Glutamatergic neuron (in vitro differentiated cells): ENCODE data around the gene DCTPP1. TPM values are rescaled to one million over a fixed set of nuclear protein-coding genes. Genes with fewer than 3 reads are reported as not detected.

Source experiments
- DNase-seq: peaks from one replicate; pipeline ENCODE4 v3.0.0; 2022
- H3K27ac Mint-ChIP-seq: one replicate; pipeline ENCODE4 v1.8.0; 2020; ENCODE audit warnings: mild to moderate bottlenecking, mixed read lengths, inconsistent platforms; ENCODE audit not compliant: unreplicated experiment
- H3K27me3 Mint-ChIP-seq: one replicate; pipeline ENCODE4 v1.8.0; 2020; ENCODE audit warnings: mild to moderate bottlenecking, moderate library complexity, mixed read lengths, inconsistent platforms; ENCODE audit not compliant: unreplicated experiment
- H3K36me3 Mint-ChIP-seq: one replicate; pipeline ENCODE4 v1.8.0; 2020; ENCODE audit warnings: mild to moderate bottlenecking, mixed read lengths, inconsistent platforms; ENCODE audit not compliant: unreplicated experiment
- H3K4me1 Mint-ChIP-seq: one replicate; pipeline ENCODE4 v1.8.0; 2020; ENCODE audit warnings: mild to moderate bottlenecking, low read depth, mixed read lengths, inconsistent platforms; ENCODE audit not compliant: unreplicated experiment
- H3K4me3 Mint-ChIP-seq: one replicate; pipeline ENCODE4 v1.8.0; 2020; ENCODE audit warnings: mild to moderate bottlenecking, mixed read lengths, inconsistent platforms; ENCODE audit not compliant: unreplicated experiment
- H3K9me3 Mint-ChIP-seq: one replicate; pipeline ENCODE4 v1.8.0; 2020; ENCODE audit warnings: mild to moderate bottlenecking, moderate library complexity, mixed read lengths, inconsistent platforms; ENCODE audit not compliant: unreplicated experiment
- CTCF ChIP-seq: fragments of 200-600 bp; sonication (generic); IDR thresholded peaks from one replicate; pipeline ENCODE4 v1.5.0; 2021; ENCODE audit not compliant: partially characterized antibody, unreplicated experiment
- total RNA-seq: library from RNA; stranded (reverse); fragmentation: NEBNext Ultra II Directional; extraction: Animal tissue kit (Norgen Biotek cat#: 25700); gene quantifications from one replicate; pipeline ENCODE4 v1.2.1, GENCODE V29; 2021; ENCODE audit not compliant: unreplicated experiment

Gene DCTPP1
- total RNA-seq, 1 donor from 2014 or later, result 37.6 TPM

- Mint-ChIP-seq H3K27me3 (peaks cover 5% of the 10 kb centered on the region), H3K36me3 (no peaks in the 10 kb centered on the region), H3K9me3 (peaks cover 10% of the 10 kb centered on the region), H3K27ac (no peak overlapping the region), H3K4me3 (peak overlapping the region; percentile 77), H3K4me1 (peaks cover 2% of the 10 kb centered on the region)
- TF ChIP-seq CTCF, result no peak
- DNase-seq, result no peak
These were observed 21.9 kb downstream of the DCTPP1 start for GRCh38 chr16:30407804-30408534.

- Mint-ChIP-seq H3K4me1 (peaks cover 2% of the 10 kb centered on the region), H3K36me3 (no peaks in the 10 kb centered on the region), H3K4me3 (peak within 1 kb of the TSS; percentile 99), H3K9me3 (peaks cover 10% of the 10 kb centered on the region), H3K27ac (peak within 1 kb of the TSS; percentile 87), H3K27me3 (peaks cover 5% of the 10 kb centered on the region)
- peak; percentile 89 for DNase-seq
- TF ChIP-seq CTCF, result no peak
These were observed 22.6 kb downstream of the DCTPP1 start, which contains the start of gene ZNF771 for GRCh38 chr16:30407102-30407803. TSS of gene ZNF771 (plus strand) at chr16:30407606. CDS start at chr16:30408054, 448 bp downstream.

GRCh38 chr16:30406795-30407101, 23.1 kb downstream of the DCTPP1 start:
- no peak for TF ChIP-seq CTCF
- Mint-ChIP-seq H3K4me3 (peak overlapping the region; percentile 99), H3K27me3 (peaks cover 6% of the 10 kb centered on the region), H3K9me3 (peaks cover 12% of the 10 kb centered on the region), H3K4me1 (peaks cover 2% of the 10 kb centered on the region), H3K27ac (peak overlapping the region; percentile 87), H3K36me3 (no peaks in the 10 kb centered on the region)
- no peak for DNase-seq

- no peak for DNase-seq
- H3K27me3 Mint-ChIP-seq, result peaks cover 12% of the 10 kb centered on the region
- H3K4me3 Mint-ChIP-seq, result peak overlapping the region; percentile 55
- H3K27ac Mint-ChIP-seq, result peak overlapping the region; percentile 45
- H3K36me3 Mint-ChIP-seq, result no peaks in the 10 kb centered on the region
- H3K4me1 Mint-ChIP-seq, result peaks cover 16% of the 10 kb centered on the region
- peaks cover 17% of the 10 kb centered on the region for H3K9me3 Mint-ChIP-seq
- no peak for TF ChIP-seq CTCF
These were observed 27.9 kb downstream of the DCTPP1 start for GRCh38 chr16:30401768-30402425.
